Subcutaneous adipose tissue (tissue), 4 donors: ENCODE results near the gene PLXNC1. TPM values are rescaled to one million over a fixed set of nuclear protein-coding genes. Genes with fewer than 3 reads are reported as not detected.

Experiments
- total RNA-seq, 4 donors: library from RNA; depleted of rRNA; stranded (reverse); fragments of >200 nt; gene quantifications; one replicate each; pipeline ENCODE4 v1.1.0, GENCODE V29; 2016
- TF ChIP-seq, protein P1 (sequence below): fragments of 450-650 bp; IDR thresholded peaks from one replicate; pipeline ENCODE4 v1.5.1; 2016; ENCODE audit warnings: low read depth, mild to moderate bottlenecking, control low read depth, antibody characterized with exemption, moderate library complexity

The PLXNC1 gene
- total RNA-seq, 4 donors from 2014 or later = 5.7 to 32.3 (median 8.1) TPM

DNA sequence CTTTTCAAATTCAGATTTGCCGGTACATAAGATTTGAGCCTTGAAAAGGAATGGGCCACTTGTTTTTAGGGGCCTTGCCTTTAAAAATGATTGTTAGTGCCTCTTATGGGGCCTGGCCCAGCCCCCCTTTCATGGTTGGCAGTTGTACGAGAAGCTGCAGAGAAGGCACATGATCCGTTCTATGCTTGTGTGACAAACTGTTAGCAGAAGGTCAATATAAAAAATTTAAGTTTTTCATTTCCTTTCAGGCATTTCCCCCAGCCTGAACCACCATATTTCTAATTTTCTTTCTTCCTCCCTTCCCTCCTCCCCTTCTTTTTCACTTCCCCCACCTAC, 119.1 kb downstream of the PLXNC1 start:
- TF ChIP-seq, protein P1, sequence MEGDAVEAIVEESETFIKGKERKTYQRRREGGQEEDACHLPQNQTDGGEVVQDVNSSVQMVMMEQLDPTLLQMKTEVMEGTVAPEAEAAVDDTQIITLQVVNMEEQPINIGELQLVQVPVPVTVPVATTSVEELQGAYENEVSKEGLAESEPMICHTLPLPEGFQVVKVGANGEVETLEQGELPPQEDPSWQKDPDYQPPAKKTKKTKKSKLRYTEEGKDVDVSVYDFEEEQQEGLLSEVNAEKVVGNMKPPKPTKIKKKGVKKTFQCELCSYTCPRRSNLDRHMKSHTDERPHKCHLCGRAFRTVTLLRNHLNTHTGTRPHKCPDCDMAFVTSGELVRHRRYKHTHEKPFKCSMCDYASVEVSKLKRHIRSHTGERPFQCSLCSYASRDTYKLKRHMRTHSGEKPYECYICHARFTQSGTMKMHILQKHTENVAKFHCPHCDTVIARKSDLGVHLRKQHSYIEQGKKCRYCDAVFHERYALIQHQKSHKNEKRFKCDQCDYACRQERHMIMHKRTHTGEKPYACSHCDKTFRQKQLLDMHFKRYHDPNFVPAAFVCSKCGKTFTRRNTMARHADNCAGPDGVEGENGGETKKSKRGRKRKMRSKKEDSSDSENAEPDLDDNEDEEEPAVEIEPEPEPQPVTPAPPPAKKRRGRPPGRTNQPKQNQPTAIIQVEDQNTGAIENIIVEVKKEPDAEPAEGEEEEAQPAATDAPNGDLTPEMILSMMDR = no peak

GRCh38 chr12:94267921-94268471, 119.6 kb downstream of the PLXNC1 start:
- TF ChIP-seq, protein P1 = no peak

- TF ChIP-seq, protein P1 = no peak
Measured at GRCh38 chr12:94269316-94269999, 121.1 kb downstream of the PLXNC1 start.

- TF ChIP-seq, protein P1 = no peak
Measured at GRCh38 chr12:94271351-94271750, 123.0 kb downstream of the PLXNC1 start.

GRCh38 chr12:94272280-94272679, 123.9 kb downstream of the PLXNC1 start:
- TF ChIP-seq, protein P1 = no peak

DNA sequence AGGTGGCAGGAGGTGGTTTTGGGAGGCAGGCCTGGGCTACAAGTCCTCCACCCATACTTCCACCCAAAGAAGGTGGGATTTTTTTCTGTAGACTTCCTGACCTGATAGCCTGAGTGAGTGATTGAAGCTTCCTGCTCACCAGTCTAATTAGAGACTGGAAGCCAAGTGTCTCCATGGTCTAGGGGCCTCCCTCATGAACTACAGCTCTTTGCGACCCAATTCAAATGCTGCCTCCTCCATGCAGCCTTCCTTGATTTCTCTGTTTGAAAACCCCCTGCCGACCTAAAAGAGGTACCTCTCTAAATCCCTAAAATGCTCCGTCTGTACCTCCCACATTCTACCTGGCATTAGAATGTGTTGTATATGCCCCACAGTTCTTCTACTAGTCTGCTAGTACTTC, 124.9 kb downstream of the PLXNC1 start:
- TF ChIP-seq, protein P1 = no peak

- TF ChIP-seq, protein P1 = no peak
Measured at GRCh38 chr12:94276725-94277124, 128.3 kb downstream of the PLXNC1 start.
